ENCODE measurements around the gene LHPP.

- TF ChIP-seq CTCF (IDR thresholded peaks at IDR 0.05): peak in 3 of 6 experiments; percentile 25 to 43 (median 38)
- TF ChIP-seq POLR2A (IDR thresholded peaks at IDR 0.05): peak; percentile 99
Measured at GRCh38 chr10:124418726-124419501, 42.7 kb upstream of the LHPP start, which contains the start of gene OAT.

All from Peyer's patch (tissue), 4 donors.